OCI-LY1 (cell line): ENCODE measurements around the gene MGRN1.

Experiments
- CTCF ChIP-seq: fragments of 200-600 bp; sonication (generic), shearing (Covaris generic); IDR thresholded peaks from 2 replicates; pipeline ENCODE4 v1.5.1; 2017; ENCODE audit warnings: mild to moderate bottlenecking, antibody characterized with exemption, low read length, moderate library complexity, mixed read lengths
- EZH2 ChIP-seq: fragments of 200-600 bp; sonication (generic), shearing (Covaris generic); IDR thresholded peaks from 2 replicates; pipeline ENCODE4 v1.8.0; 2017; ENCODE audit warnings: borderline replicate concordance, mixed run types, mild to moderate bottlenecking, antibody characterized with exemption, low read length, moderate library complexity, mixed read lengths

DNA sequence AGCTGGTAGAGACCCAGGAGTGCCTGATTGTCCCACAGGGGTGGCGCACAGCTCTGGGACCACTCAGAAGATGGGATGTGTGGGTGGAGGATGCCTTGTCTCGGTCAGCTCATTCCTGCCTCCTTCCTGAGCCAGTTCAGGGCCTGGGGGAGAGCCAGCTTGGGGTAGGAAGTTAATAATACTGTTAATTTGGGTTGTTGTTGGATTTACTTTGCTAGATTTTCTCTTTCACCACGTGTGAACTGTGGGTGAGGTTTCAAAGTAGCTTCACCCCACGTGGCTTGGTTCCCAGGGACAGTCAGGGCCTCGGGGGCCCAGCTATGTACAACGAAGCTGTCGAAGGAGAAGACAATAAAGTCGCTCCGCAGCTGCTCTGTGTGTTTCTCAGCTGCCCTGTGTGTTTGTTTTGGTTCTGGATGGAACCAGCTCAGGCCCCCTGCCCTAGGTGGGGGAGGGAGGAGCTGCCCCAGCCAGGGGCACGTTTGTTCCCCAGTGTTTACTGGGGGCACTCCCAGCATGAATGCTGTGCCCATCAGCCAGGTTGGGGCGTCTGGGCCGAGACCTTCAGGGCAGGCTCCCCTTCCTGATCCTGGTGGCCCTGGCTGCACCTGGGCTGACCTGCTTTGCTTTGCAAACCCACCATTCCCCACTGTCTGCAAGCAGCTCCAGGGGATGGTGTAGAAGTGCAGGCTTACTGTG lies 71.0 kb downstream of the MGRN1 start:
- TF ChIP-seq CTCF (no peak), EZH2 (no peak)
